ENCODE data around the gene PYCARD.
"Not testable (repeated sequence)": the region's sequence is repeated elsewhere in the genome, so short reads cannot be mapped to it uniquely, and the experiment has no call there.

PYCARD gene

DNA sequence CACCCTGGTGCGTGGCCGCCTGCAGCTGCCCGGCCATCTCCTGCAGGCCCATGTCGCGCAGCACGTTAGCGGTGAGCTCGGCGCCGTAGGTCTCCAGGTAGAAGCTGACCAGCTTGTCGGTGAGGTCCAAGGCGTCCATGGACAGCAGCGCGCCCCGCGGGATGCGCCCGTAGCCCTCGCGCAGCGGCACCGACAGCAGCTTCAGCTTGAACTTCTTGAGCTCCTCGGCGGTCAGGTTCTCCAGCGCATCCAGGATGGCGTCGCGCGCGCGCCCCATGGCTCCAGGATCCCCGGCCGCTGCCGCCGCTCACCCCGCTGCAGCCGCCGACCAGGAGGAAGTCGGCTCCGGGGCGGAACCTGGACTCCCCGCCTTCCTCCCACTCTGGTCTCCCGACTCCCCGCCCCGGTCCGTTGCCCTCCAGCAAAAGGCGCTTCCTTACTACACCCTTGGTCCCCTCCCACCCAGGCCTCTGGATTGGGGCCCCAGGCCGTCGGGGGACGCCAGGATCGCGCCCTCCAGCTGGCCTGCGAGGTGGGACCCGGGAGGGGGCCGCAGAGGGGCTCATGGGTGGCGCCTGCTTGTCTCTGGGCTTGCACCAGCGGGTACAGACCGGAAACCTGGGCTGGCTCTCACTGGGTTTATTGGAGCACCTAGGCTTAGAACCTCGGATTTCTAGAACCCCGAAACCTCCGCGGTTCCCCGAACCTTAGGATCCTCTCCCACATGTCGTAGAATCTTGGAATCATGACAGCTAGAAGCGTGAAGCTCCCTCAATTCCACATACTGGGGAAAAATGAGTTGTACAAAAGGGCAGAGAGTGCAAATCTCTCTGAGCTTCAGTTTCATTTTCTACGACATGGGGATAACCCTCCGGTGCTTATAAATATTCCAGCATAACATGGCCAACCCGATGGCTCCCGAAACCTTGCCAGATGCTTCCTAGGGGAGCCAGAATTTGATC, at the start of gene PYCARD:
PYCARD (minus strand) TSS at position 347 of the 962 bp plus-strand sequence; CDS start at position 277, 70 bp downstream.
- no peak for DNase-seq

DNA sequence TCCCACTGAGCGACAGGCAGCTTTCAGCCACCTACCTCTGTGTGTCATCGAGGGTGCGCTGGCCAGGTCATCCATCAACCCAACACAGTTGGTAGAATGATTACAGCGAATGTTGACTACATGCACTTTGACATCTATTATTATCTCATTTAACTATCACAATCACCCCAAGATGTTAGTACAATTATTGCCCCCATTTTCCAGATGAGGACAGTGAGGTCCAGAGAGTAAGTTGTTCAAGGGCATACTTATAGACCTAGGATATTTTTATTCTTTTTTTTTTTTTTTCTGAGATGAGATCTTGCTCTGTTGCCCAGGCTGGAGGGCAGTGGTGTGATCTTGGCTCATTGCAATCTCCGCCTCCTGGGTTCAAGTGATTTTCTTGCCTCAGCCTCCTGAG, 48.9 kb upstream of the PYCARD start:
- no peak for DNase-seq

DNA sequence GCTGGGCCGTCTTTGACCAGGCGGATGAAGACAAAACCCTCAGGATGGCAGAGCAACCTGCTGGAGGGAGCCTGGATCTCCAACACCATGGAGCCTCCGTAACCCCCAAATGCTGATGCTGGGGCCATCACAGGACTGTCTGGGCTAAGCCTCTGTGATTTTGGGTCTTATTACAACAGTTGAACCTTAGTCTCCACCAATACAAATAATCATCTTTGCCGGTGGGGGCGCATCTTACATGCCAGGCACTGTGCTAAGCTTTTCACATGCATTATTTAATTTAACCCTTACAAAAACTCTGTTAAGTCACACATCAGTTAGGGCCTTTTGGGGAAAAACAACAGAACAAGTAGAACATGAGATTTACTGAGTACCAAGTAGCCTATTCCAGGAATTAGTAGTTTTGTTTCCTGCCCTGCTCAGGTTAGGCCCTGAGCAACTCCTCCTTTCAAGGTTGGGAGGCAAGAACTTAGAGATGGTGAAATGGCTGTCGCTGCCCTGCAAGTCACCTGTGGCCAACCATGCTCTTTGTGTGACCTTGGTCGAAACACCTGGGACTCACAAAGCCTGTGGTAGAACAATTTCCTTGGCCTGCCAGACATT, 48.3 kb upstream of the PYCARD start:
- no peak for DNase-seq

DNA sequence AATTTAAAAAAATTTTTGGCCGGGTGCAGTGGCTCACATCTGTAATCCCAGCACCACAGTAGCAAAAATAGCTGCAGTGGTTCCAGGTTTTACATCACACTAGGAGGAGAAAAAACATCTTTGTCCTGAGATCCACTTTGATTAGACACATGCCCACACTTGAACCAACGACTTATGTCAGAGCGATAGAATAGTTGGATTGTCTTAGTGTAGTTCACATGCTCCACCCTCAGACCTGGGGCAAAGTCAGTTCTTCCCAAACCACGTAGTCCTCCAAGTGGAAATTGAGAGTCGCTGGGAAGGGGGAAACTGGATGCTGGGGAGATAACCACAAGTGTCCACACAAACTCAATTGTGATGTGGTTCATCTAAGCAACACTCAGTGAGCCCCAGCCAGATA, 45.8 kb upstream of the PYCARD start:
- DNase-seq, result no peak

DNA sequence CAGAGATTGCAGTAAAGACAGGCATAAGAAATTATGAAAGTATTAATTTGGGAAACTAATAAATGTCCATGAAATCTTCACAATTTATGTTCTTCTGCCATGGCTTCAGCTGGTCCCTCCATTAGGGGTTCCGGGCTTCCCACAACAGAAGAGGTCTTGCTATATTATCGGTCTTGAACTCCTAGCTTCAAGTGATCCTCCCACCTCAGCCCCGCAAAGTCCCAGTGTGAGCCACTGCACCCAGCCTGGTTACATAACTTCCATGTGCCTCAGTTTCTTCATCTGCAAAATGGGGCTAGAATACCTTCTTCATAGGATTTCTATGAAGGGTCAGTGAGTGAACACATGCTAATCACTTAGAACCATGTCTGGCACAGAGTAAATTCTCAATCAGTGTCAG, 43.7 kb upstream of the PYCARD start:
- no peak for DNase-seq

DNA sequence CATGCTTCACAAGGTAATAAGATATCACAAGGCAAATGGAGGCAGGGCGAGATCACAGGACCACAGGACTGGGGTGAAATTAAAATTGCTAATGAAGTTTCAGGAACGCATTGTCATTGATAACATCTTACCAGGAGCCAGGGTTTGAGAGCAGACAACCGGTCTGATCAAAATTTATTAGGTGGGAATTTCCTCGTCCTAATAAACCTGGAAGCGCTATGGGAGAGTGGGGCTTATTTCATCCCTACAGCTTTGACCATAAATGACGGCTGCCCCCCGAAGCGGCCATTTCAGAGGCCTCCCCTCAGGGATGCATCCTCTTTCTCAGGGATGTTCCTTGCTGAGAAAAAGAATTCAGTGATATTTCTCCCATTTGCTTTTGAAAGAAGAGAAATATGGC, 43.0 kb upstream of the PYCARD start:
- not testable (repeated sequence) for DNase-seq

DNA sequence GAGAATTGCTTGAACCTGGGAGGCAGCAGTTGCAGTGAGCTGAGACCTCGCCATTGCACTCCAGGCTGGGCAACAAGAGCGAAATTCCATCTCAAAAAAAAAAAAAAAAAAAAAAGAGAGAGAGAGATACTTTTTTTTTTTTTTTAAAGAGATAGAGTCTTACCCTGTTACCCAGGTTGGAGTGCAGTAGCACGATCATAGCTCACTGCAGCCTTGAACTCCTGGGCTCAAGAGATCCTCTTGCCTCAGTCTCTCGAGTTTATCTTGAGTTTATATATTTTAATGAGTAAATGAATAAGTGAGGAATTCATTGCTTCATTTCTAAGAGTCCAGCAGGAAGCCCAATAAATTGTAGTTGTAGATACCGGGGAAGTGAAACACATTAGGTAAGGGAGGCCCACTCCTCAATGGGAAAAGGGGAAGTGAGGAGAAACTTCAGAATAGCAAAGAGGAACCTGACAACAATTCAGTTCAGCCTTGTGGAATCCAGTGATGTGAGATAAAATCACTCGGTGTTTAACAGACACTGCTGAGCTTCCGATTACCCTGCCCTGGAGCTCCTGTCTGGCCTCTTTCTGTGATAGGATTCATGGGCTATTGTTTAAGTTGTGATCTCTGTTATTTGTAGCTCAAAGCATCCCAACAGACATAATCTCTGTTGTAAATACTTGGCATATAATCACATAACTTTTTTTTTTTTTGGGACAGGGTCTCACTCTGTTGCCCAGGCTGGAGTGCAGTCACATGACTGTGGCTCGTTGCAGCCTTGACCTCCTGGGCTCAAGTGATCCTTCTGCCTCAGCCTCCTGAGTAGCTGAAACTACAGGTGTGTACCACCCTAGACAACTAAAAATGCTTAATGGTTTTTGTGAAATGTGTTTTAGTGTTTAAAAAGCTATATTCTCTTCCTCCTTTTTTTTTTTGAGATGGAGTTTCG, 41.4 kb upstream of the PYCARD start:
- no peak for DNase-seq

DNA sequence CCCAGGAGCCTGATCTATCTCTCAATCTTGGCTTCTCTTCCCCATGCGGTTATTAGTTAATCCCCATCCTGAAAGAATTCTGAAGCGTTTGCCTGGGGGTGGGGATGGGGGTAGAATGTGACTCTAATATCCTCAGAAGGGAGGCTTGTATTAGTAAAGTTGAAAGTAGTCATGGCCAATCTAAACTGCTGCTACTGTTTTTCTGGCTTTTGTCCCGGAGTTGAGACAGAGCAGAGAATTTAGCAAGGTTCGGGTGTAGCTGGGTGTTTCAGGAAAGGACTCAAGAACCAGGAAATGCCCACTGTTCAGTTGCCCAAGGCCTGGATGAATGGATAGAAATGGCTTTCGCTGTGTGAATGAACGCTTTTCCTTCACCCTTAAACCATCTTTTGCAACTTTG, 39.6 kb upstream of the PYCARD start:
- no peak for DNase-seq

DNA sequence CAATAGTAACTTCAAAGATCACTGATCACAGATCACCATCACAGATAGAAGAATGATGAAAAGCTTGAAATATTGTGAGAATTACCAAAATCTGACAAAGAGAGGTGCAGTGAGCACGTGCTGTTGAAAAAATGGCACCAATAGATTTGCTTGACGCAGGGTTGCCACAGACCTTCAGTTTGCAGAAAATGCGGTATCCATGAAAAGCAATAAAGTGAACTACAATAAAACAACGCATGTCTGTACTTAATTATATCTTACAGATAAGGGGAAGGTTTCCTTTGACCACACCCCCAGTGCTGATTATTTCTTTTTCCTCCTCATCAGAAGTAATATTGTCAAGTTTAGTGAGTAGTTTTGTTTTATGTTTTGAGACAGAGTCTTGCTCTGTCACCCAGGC, 35.5 kb upstream of the PYCARD start:
- DNase-seq, result no peak

DNA sequence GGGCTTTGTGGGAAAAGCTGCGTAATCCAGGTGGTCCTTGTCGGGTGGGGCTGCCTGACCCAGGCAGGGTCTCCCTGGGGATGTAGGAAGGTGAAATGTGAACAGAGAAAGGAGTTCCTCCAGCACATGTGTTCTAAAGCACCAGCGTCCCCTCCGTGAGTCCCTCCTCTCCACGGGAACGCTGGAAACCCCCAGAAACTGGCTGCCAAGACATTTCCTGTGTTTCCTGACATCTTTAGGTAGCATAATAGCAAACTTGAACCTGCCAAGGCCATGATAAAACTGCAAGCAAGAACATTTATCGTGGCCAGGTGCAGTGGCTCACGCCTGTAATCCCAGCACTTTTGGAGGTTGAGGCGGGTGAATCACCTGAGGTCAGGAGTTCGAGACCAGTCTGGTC, 26.9 kb upstream of the PYCARD start:
- DNase-seq, result no peak

DNA sequence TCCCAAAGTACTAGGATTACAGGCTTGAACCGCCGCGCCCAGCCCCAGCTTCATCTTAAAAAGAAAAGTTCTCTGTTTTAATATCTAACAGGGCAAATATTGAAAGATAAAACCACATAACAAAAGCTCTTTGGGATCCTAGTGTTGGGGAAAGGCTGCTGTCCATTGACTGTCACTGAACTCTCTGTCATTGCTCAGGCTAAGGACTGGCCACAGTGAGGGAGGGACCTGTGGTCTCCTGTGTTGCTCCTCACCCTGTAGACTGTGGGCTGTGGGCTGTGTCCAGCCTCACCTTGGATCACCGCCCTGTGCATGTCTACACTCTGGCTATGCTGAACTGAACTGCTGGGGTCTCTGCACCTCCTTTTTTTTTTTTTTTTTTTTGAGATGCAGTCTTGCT, 25.6 kb upstream of the PYCARD start:
- DNase-seq, result no peak

DNA sequence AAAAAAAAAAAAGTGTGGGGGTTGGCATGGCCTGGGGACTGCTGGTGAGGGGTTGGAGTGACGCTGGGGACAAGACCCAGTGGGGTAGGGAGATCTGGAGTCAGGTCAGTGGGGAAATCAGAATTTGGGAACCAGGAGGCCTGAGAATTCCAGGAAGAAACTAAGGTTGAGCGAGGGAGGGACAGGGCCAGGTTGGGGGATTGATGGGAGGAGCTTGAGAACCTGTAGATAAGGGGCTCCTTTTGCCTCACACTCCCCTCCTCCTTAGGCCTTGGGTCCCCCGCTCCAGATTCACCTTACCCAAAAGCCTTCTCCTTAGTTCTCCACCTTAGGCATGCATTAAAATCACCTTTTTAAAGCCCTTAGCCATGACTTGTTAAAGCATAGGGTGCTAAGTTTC, 22.6 kb upstream of the PYCARD start:
- no peak for DNase-seq

DNA sequence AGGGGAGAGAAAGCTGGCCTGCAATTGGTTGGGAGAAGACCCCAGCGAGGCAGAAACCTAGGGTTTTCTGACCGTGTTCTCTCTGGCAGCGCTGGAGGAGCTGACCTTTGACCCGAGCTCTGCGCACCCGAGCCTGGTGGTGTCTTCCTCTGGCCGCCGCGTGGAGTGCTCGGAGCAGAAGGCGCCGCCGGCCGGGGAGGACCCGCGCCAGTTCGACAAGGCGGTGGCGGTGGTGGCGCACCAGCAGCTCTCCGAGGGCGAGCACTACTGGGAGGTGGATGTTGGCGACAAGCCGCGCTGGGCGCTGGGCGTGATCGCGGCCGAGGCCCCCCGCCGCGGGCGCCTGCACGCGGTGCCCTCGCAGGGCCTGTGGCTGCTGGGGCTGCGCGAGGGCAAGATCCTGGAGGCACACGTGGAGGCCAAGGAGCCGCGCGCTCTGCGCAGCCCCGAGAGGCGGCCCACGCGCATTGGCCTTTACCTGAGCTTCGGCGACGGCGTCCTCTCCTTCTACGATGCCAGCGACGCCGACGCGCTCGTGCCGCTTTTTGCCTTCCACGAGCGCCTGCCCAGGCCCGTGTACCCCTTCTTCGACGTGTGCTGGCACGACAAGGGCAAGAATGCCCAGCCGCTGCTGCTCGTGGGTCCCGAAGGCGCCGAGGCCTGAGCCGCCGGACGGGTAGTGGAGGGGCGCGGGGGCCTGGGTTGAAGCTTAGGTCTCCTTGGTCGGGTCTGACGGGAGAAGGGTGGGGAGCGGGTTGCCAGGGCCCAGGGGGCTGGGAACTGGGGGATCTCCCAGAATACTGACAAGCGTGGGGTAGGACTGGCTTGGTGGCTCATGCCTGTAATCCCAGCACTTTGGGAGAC, 21.8 kb upstream of the PYCARD start:
- no peak for DNase-seq

DNA sequence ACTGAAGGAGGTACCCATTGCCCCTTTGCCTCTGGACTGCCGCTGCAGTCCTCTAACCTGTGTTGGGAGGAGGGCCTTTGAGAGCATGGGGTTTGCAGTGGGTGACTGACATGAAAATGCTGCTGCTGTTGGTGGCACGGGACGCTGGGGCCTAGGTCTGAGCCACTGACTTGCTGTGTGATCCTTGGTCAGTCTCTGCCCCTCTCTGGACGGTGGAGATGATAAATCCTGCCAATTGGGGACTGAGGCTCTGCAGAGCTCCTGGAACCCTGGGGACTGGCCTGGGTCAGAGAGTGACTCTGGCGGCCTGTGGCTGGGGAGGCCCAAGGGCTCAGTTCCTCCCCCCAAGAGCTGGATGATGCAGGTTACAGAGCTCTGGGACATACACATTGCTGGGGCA, 20.5 kb upstream of the PYCARD start:
- DNase-seq, result no peak

DNA sequence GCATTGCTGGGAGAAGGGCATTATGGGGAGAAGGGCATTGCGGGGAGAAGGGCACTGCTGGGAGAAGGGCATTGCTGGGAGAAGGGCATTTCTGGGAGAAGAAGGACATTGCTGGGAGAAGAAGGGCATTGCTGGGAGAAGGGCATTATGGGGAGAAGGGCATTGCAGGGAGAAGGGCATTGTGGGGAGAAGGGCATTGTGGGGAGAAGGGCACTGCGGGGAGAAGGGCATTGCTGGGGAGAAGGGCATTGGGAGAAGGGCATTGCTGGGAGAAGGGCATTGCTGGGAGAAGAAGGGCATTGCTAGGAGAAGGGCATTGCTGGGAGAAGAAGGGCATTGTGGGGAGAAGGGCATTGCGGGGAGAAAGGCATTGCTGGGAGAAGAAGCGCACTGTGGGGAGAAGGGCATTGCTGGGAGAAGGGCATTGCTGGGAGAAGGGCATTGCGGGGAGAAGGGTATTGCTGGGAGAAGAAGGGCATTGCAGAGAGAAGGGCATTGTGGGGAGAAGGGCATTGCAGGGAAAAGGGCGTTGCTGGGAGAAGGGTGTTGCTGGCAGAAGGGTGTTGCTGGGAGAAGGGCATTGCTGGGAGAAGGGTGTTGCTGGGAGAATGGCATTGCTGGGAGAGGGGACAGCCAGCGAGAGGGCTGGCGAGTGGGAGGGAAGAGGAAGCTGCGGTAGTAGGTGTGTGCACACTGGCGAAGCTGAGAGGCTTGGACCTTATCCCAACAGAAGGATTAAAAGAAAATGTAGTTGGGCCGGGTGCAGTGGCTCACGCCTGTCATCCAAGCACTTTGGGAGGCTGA, 19.0 kb upstream of the PYCARD start:
- no peak for DNase-seq

DNA sequence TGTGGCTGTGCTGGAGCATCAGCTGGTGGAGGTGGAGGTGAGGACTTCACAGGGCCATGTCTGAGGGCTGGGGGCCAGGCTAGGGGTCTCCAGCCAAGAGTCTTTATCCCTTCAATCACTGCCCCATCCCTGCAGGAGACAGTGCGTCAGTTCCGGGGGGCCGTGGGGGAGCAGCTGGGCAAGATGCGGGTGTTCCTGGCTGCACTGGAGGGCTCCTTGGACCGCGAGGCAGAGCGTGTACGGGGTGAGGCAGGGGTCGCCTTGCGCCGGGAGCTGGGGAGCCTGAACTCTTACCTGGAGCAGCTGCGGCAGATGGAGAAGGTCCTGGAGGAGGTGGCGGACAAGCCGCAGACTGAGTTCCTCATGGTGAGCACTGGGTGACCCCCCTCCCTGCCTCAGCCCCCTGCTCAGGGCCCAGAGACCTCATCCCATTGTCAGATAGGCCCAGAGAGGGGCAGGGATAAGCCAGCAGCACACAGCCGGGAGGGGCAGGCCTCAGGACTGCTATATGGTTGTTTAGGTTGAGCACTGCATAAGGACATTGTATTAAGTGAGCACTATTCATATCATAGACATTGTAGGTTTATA, 16.7 kb upstream of the PYCARD start:
- DNase-seq, result no peak

DNA sequence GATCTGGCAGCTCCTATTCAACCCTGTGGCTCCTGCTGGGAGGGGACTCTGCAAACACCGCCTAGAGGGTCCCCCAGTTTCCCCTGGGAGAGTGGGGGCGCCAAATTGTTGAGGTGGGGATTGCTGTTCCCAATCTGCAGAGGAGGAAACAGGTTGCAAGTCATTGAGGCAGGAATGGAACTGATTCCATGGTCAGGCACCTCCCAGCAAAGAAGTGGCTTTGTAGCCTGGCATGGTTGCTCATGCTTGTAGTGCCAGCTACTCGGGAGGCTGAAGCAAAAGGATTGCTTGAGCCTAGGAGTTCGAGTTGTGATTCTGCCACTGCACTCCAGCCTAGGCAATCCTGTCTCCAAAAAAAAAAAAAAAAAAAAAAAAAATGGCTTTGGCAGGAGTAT, 14.6 kb upstream of the PYCARD start:
- DNase-seq, result no peak

DNA sequence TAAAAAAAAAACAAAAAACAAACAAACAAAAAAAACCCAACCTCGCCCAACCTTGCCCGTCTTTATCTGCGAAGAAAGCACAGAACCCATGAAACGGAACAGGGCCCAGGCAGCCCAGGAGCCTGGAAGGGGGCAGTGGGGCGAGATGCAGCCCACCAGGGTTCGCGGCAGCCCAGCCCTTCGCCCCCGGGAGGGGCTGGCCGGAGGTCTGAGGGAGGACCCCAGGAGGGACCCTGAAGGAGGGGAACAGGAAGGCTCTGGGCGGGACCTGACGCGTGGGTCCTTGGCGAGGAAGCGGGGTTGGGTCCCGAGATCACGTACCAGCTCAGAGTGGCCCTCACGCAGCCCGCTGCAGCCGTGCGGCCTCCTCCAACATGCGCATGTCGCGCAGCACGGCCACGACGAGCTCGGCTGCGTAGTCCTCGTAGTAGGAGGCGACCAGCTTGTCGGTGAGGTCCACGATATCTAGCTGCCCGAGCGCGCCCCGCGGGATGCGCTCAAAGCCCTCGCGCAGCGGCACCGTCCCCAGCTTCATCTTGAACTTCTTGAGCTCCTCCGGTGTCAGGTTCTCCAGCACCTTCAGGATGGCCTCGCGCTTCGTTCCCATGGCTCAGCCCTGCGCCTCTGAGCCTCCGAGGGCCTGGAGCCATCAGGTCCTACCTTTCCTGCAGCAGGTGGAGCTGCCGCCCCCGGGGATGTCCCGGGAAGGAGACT, 14.0 kb upstream of the PYCARD start, which contains the start of gene PYDC1:
PYDC1 (minus strand) TSS at position 714 of the 714 bp plus-strand sequence; CDS start at position 607, 107 bp downstream.
- DNase-seq, result no peak

DNA sequence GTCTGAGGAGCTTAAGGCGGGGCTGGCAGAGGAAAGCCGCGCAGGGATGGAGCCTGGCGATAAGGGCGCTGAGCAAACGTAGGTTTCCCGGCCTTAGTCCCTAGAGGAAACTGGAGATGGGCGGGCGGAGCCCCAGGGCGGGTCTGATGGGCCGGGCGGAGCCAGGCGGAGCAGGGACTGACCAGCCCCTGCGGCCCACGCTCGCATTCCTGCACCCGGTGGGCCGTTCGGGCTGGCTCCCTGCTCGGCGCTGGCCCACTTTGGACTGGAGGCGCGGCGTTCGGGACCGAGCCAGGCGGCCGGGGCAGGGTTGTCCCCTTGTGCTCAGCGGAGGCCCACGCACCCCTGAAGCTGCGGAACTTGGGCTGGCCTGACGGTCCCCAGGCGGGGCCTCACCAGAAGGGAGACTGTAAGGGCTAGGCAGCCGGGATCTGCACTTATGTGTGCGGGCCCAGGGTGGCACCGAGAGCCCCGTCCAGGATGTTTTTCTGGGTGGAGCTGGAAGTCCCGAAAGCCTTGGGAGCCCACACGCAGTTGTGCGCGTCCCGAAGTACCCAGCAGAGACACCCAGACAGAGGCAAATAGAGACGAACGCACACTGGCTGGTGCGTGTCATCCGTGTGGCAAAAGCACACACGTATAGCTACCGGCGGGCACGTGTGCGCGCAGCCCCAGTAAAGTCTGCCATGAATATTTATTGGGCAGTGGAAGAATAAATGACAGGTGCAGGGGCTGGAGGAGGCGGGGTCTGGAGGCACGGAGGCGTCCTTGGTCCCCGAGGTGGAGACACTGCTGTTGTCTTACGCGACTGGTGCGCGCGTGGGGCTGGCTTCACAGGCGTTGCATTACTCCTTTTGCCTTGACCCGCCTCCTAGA, 13.0 kb upstream of the PYCARD start:
- peak; percentile 61 for DNase-seq

Measured in NCI-H1436 (cell line).